ENCODE results near the gene SLAMF6. TPM values are rescaled to one million over a fixed set of nuclear protein-coding genes. Genes with fewer than 3 reads are reported as not detected.
"Not testable (repeated sequence)": the region's sequence is repeated elsewhere in the genome, so short reads cannot be mapped to it uniquely, and the experiment has no call there.

The SLAMF6 gene
- total RNA-seq, 1 donor from 2014 or later: not detected

GRCh38 chr1:160542303-160542945 is 19.4 kb upstream of the SLAMF6 start:
- no peak for DNase-seq (ENCODE audit: low read depth, low spot score)

GRCh38 chr1:160541622-160542302 is 18.7 kb upstream of the SLAMF6 start:
- DNase-seq (ENCODE audit: low read depth, low spot score): no peak

GRCh38 chr1:160540859-160541233 is 17.8 kb upstream of the SLAMF6 start:
- no peak for DNase-seq (ENCODE audit: low read depth, low spot score)

- DNase-seq (ENCODE audit: low read depth, low spot score): peak; percentile 55
Observed at GRCh38 chr1:160539990-160540858, 17.2 kb upstream of the SLAMF6 start.

- no peak for DNase-seq (ENCODE audit: low read depth, low spot score)
Observed at GRCh38 chr1:160539684-160539989, 16.6 kb upstream of the SLAMF6 start.

GRCh38 chr1:160538985-160539651 is 16.1 kb upstream of the SLAMF6 start:
- DNase-seq (ENCODE audit: low read depth, low spot score): no peak

GRCh38 chr1:160537714-160538665 is 14.9 kb upstream of the SLAMF6 start:
- no peak for DNase-seq (ENCODE audit: low read depth, low spot score)

- DNase-seq (ENCODE audit: low read depth, low spot score): no peak
Observed at GRCh38 chr1:160534823-160535605, 12.0 kb upstream of the SLAMF6 start.

GRCh38 chr1:160532557-160532813 is 9.4 kb upstream of the SLAMF6 start:
- DNase-seq (ENCODE audit: low read depth, low spot score): not testable (repeated sequence)

GRCh38 chr1:160531809-160532556 is 8.9 kb upstream of the SLAMF6 start:
- not testable (repeated sequence) for DNase-seq (ENCODE audit: low read depth, low spot score)

- DNase-seq (ENCODE audit: low read depth, low spot score): not testable (repeated sequence)
Observed at GRCh38 chr1:160529401-160529952, 6.4 kb upstream of the SLAMF6 start.

- not testable (repeated sequence) for DNase-seq (ENCODE audit: low read depth, low spot score)
Observed at GRCh38 chr1:160523789-160524188, 734 bp upstream of the SLAMF6 start.

GRCh38 chr1:160522136-160522535 is 919 bp downstream of the SLAMF6 start:
- DNase-seq (ENCODE audit: low read depth, low spot score): no peak

- no peak for DNase-seq (ENCODE audit: low read depth, low spot score)
Observed at GRCh38 chr1:160521554-160521953, 1.5 kb downstream of the SLAMF6 start.

- DNase-seq (ENCODE audit: low read depth, low spot score): no peak
Observed at GRCh38 chr1:160520999-160521398, 2.1 kb downstream of the SLAMF6 start.

GRCh38 chr1:160520582-160520981 is 2.5 kb downstream of the SLAMF6 start:
- no peak for DNase-seq (ENCODE audit: low read depth, low spot score)

- DNase-seq (ENCODE audit: low read depth, low spot score): no peak
Observed at GRCh38 chr1:160519642-160520435, 3.2 kb downstream of the SLAMF6 start.

- DNase-seq (ENCODE audit: low read depth, low spot score): not testable (repeated sequence)
Observed at GRCh38 chr1:160517519-160517918, 5.5 kb downstream of the SLAMF6 start.

Measured in pulmonary artery endothelial cell (primary cell).